Ovary (tissue), 3 donors: ENCODE data around the gene MAP3K7CL.

Source experiments
- EP300 ChIP-seq: sonication (generic); formaldehyde crosslinking; IDR thresholded peaks from one replicate; pipeline ENCODE4 v1.6.1; 2017; ENCODE audit warnings: antibody characterized with exemption
- TF ChIP-seq, protein P1 (sequence below), 3 donors: fragments of 450-650 bp in 2 of 3; fragments of 200-600 bp in 1 of 3; IDR thresholded peaks; one replicate each; pipeline versions ENCODE4 v1.5.1 to v1.8.0; 2016 to 2022; ENCODE audit warnings: antibody characterized with exemption in 3 of 3, mild to moderate bottlenecking in 1 of 3
- donor health status: DM: no; HTN: no; CAD: no.

- TF ChIP-seq, protein P1, sequence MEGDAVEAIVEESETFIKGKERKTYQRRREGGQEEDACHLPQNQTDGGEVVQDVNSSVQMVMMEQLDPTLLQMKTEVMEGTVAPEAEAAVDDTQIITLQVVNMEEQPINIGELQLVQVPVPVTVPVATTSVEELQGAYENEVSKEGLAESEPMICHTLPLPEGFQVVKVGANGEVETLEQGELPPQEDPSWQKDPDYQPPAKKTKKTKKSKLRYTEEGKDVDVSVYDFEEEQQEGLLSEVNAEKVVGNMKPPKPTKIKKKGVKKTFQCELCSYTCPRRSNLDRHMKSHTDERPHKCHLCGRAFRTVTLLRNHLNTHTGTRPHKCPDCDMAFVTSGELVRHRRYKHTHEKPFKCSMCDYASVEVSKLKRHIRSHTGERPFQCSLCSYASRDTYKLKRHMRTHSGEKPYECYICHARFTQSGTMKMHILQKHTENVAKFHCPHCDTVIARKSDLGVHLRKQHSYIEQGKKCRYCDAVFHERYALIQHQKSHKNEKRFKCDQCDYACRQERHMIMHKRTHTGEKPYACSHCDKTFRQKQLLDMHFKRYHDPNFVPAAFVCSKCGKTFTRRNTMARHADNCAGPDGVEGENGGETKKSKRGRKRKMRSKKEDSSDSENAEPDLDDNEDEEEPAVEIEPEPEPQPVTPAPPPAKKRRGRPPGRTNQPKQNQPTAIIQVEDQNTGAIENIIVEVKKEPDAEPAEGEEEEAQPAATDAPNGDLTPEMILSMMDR (IDR thresholded peaks at IDR 0.05) = no peak
- TF ChIP-seq EP300 = no peak
Measured at GRCh38 chr21:29184037-29184436, 53.6 kb downstream of the MAP3K7CL start.
